ENCODE results near the gene EIF3K. TPM values are rescaled to one million over a fixed set of nuclear protein-coding genes. Genes with fewer than 3 reads are reported as not detected.
A peak's percentile ranks its signal among the peaks of the same experiment; 100 is the strongest.

The EIF3K gene
- total and polyA plus RNA-seq, 2 of the 13 experiments (the other 11 are each of a cell fraction or from before 2014, with no cell fraction given): 179 to 258 TPM

- ATAC-seq (no peak), FAIRE-seq (no peak), DNase-seq (ENCODE audit: low spot score) (no peak)
- Histone ChIP-seq H3K4me1 (ENCODE audit: insufficient read depth, low read length) (peaks cover 87% of the 10 kb centered on the region), H3K36me3 (replicated peaks in 1 of 2; ENCODE audit: control insufficient read depth in 1 of 2, insufficient read depth in 2 of 2, low read length in 2 of 2) (peaks cover 10 to 38% of the 10 kb centered on the region in 2 experiments), H4K20me1 (ENCODE audit: insufficient read depth, low read length) (peaks cover 59% of the 10 kb centered on the region), H3K4me2 (ENCODE audit: low read depth, low read length) (no peak overlapping the region), H2AFZ (ENCODE audit: low read length) (no peak overlapping the region), H3K27ac (ENCODE audit: extremely low read length, insufficient read depth, low read length) (peak overlapping the region; percentile 35), H3K9ac (ENCODE audit: insufficient read depth, low read depth, low read length) (no peak overlapping the region), H3K9me3 (ENCODE audit: low read length) (no peaks in the 10 kb centered on the region), H3K79me2 (ENCODE audit: insufficient read depth, low read length) (peaks cover 90% of the 10 kb centered on the region), H3K4me3 (replicated peaks in 1 of 3; ENCODE audit: insufficient read depth in 1 of 3, low read depth in 2 of 3, low read length in 3 of 3) (no peak overlapping the region), H3K27me3 (ENCODE audit: control insufficient read depth in 1 of 2, insufficient read depth in 2 of 2, low read length in 2 of 2) (no peaks in the 10 kb centered on the region)
- TF ChIP-seq SETDB1 (CRISPR knock-in tag; IDR thresholded peaks at IDR 0.05; ENCODE audit: borderline replicate concordance) (no peak), NCOA5 (CRISPR knock-in tag; IDR thresholded peaks at IDR 0.05) (no peak), ZNF274 (CRISPR knock-in tag; IDR thresholded peaks at IDR 0.05) (no peak), ZNF180 (CRISPR knock-in tag; IDR thresholded peaks at IDR 0.05; ENCODE audit: borderline replicate concordance, low read depth) (no peak), RAD51 (IDR thresholded peaks at IDR 0.05; ENCODE audit: borderline replicate concordance) (no peak), SMYD3 (CRISPR knock-in tag; IDR thresholded peaks at IDR 0.05) (no peak), ZNF484 (CRISPR knock-in tag; IDR thresholded peaks at IDR 0.05; ENCODE audit: borderline replicate concordance, low read depth) (no peak), PPARG (CRISPR knock-in tag; conservative IDR thresholded peaks at IDR 0.05) (no peak), CENPX (CRISPR knock-in tag; IDR thresholded peaks at IDR 0.05) (no peak), REXO4 (CRISPR knock-in tag; IDR thresholded peaks at IDR 0.05; ENCODE audit: borderline replicate concordance) (no peak), SMAD1 (CRISPR knock-in tag; IDR thresholded peaks at IDR 0.05; ENCODE audit: borderline replicate concordance, low read depth) (no peak)
- TF ChIP-seq, protein P1, sequence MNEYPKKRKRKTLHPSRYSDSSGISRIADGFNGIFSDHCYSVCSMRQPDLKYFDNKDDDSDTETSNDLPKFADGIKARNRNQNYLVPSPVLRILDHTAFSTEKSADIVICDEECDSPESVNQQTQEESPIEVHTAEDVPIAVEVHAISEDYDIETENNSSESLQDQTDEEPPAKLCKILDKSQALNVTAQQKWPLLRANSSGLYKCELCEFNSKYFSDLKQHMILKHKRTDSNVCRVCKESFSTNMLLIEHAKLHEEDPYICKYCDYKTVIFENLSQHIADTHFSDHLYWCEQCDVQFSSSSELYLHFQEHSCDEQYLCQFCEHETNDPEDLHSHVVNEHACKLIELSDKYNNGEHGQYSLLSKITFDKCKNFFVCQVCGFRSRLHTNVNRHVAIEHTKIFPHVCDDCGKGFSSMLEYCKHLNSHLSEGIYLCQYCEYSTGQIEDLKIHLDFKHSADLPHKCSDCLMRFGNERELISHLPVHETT (CRISPR knock-in tag; conservative IDR thresholded peaks at IDR 0.05): no peak
- in situ Hi-C loops (cut with HindIII; ENCODE audit: extremely low pct_ligation_motif_present, low pct_unique_long_range_greater_than_20kb) (no loop called here), intact Hi-C loops (cut with micrococcal nuclease; ENCODE audit: unreplicated experiment) (no loop called here)
- POLR2A ChIA-PET: interaction anchor here (3.2 to 3.6 kb wide), 2 partner anchors 10 to 21 kb away, joined by 21 to 36 read pairs; partner anchors contain the start of gene ACTN4
- CTCF ChIA-PET (ENCODE audit: low intra/inter-chr PET ratio, low total read pairs): no interaction called here
- BruUV-seq (replicated peaks): no TSS peak
- WGBS (ENCODE audit: low lambda C conversion rate): 82% methylated on average over 2 of the region's 5 CpGs
Observed at GRCh38 chr19:38669552-38669951, 50.6 kb downstream of the EIF3K start.

All from HepG2 (cell line).